ENCODE results near the gene KRTAP12-2. TPM values are rescaled to one million over a fixed set of nuclear protein-coding genes. Genes with fewer than 3 reads are reported as not detected.

KRTAP12-2 gene
- total RNA-seq, 1 donor from 2014 or later = not detected

- Mint-ChIP-seq H3K9me3 (ENCODE audit: unreplicated experiment) (peaks cover 11% of the 10 kb centered on the region), H3K4me1 (ENCODE audit: low read depth, unreplicated experiment) (peaks cover 13% of the 10 kb centered on the region), H3K27ac (ENCODE audit: unreplicated experiment) (no peak overlapping the region), H3K27me3 (ENCODE audit: unreplicated experiment) (peaks cover 36% of the 10 kb centered on the region), H3K36me3 (ENCODE audit: unreplicated experiment) (no peaks in the 10 kb centered on the region), H3K4me3 (ENCODE audit: unreplicated experiment) (no peak overlapping the region)
- DNase-seq = no peak
- no peak for TF ChIP-seq CTCF (IDR thresholded peaks at IDR 0.05; ENCODE audit: partially characterized antibody, unreplicated experiment)
Observed at GRCh38 chr21:44702111-44702972, 35.6 kb upstream of the KRTAP12-2 start.

- H3K4me1 Mint-ChIP-seq (ENCODE audit: low read depth, unreplicated experiment) = peaks cover 18% of the 10 kb centered on the region
- H3K9me3 Mint-ChIP-seq (ENCODE audit: unreplicated experiment) = peaks cover 11% of the 10 kb centered on the region
- no peak for DNase-seq
- no peak for TF ChIP-seq CTCF (IDR thresholded peaks at IDR 0.05; ENCODE audit: partially characterized antibody, unreplicated experiment)
- H3K36me3 Mint-ChIP-seq (ENCODE audit: unreplicated experiment) = no peaks in the 10 kb centered on the region
- H3K27ac Mint-ChIP-seq (ENCODE audit: unreplicated experiment) = no peak overlapping the region
- H3K27me3 Mint-ChIP-seq (ENCODE audit: unreplicated experiment) = peaks cover 37% of the 10 kb centered on the region
- no peak overlapping the region for H3K4me3 Mint-ChIP-seq (ENCODE audit: unreplicated experiment)
Observed at GRCh38 chr21:44701541-44701940, 34.8 kb upstream of the KRTAP12-2 start.

GRCh38 chr21:44701023-44701400 lies 34.3 kb upstream of the KRTAP12-2 start:
- Mint-ChIP-seq H3K36me3 (ENCODE audit: unreplicated experiment) (no peaks in the 10 kb centered on the region), H3K27ac (ENCODE audit: unreplicated experiment) (no peak overlapping the region), H3K4me1 (ENCODE audit: low read depth, unreplicated experiment) (peaks cover 17% of the 10 kb centered on the region)

GRCh38 chr21:44700101-44701022 lies 33.6 kb upstream of the KRTAP12-2 start:
- peaks cover 28% of the 10 kb centered on the region for H3K27me3 Mint-ChIP-seq (ENCODE audit: unreplicated experiment)
- H3K4me1 Mint-ChIP-seq (ENCODE audit: low read depth, unreplicated experiment) = peaks cover 18% of the 10 kb centered on the region
- H3K36me3 Mint-ChIP-seq (ENCODE audit: unreplicated experiment) = no peaks in the 10 kb centered on the region
- peaks cover 16% of the 10 kb centered on the region for H3K9me3 Mint-ChIP-seq (ENCODE audit: unreplicated experiment)
- no peak for TF ChIP-seq CTCF (IDR thresholded peaks at IDR 0.05; ENCODE audit: partially characterized antibody, unreplicated experiment)
- DNase-seq = no peak
- no peak overlapping the region for H3K27ac Mint-ChIP-seq (ENCODE audit: unreplicated experiment)
- no peak overlapping the region for H3K4me3 Mint-ChIP-seq (ENCODE audit: unreplicated experiment)

More at GRCh38 chr21:44701023-44701400, 34.3 kb upstream of the KRTAP12-2 start:
- no peak for TF ChIP-seq CTCF (IDR thresholded peaks at IDR 0.05; ENCODE audit: partially characterized antibody, unreplicated experiment)
- Mint-ChIP-seq H3K4me3 (ENCODE audit: unreplicated experiment) (no peak overlapping the region), H3K9me3 (ENCODE audit: unreplicated experiment) (peaks cover 14% of the 10 kb centered on the region), H3K27me3 (ENCODE audit: unreplicated experiment) (peaks cover 33% of the 10 kb centered on the region)
- no peak for DNase-seq
